NB4 (cell line): ENCODE results near the gene CTBP2.

ENCODE experiments used
- DNase-seq: peaks from one replicate; pipeline ENCODE4 v3.0.0; 2010; ENCODE audit warnings: low read depth
- H3K4me3 ChIP-seq: one replicate; pipeline ENCODE4 v1.5.1; 2011; ENCODE audit warnings: mild to moderate bottlenecking, low read depth, low read length, moderate library complexity
- MYC ChIP-seq: IDR thresholded peaks from 2 replicates; pipeline ENCODE4 v1.6.1; 2011; ENCODE audit warnings: low read depth, low read length
- POLR2A ChIP-seq: IDR thresholded peaks from 2 replicates; pipeline ENCODE4 v1.6.1; 2011; ENCODE audit warnings: mild to moderate bottlenecking; ENCODE audit not compliant: insufficient read length; ENCODE audit errors: extremely low read depth
- TF ChIP-seq, protein P1 (sequence below): IDR thresholded peaks from one replicate; pipeline ENCODE4 v1.5.1; 2012; ENCODE audit warnings: low read depth, low read length
- TF ChIP-seq, protein P2 (sequence below): IDR thresholded peaks from 2 replicates; pipeline ENCODE4 v1.6.1; 2011; ENCODE audit warnings: low read depth, low read length

Gene CTBP2

DNA sequence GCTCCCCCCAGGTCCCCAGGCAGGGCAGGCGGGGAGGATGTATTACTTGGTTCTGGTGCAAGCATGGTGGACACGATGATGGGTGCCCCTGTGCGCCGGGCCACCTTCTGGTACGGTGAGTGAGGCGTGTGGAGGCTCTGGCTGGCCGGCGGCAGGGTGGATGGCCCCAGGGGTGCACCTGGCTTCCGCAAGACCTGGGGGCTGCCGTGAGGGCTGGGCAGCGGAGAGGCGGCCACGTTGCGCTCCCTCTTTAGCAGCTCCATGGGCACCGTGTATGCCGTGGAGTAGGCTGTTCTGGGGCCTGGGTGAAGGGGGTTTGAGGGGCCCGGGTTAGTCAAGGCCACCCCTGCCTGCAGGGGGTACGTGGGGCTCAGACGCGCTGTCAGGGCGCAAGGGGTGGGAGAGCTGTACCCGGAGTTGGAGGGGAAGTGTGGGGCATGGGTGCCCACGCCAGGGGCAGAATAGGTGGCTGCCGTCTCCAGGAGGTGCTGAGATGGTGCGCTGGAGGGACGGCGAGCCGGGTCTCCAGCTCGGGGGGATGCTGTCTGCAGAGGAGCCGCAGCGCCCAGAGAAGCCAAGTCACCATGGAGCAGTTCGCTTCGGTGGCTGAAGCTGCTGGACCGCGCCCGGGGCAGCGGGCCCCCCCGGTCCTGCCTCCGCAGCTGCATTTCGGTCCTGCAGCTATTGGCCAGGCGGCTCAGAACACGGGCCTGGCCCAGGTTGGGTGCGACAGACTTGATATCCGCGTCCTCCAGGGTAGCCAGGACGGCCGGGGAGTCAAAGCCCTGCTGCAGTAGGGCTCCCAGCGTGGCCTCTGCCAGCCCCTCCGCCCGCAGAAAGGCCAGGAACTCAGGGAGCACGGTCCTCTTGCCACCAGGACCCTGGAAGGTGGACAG lies 134.1 kb downstream of the CTBP2 start:
- H3K4me3 ChIP-seq = no peak overlapping the region
- DNase-seq = no peak
- TF ChIP-seq, protein P1, sequence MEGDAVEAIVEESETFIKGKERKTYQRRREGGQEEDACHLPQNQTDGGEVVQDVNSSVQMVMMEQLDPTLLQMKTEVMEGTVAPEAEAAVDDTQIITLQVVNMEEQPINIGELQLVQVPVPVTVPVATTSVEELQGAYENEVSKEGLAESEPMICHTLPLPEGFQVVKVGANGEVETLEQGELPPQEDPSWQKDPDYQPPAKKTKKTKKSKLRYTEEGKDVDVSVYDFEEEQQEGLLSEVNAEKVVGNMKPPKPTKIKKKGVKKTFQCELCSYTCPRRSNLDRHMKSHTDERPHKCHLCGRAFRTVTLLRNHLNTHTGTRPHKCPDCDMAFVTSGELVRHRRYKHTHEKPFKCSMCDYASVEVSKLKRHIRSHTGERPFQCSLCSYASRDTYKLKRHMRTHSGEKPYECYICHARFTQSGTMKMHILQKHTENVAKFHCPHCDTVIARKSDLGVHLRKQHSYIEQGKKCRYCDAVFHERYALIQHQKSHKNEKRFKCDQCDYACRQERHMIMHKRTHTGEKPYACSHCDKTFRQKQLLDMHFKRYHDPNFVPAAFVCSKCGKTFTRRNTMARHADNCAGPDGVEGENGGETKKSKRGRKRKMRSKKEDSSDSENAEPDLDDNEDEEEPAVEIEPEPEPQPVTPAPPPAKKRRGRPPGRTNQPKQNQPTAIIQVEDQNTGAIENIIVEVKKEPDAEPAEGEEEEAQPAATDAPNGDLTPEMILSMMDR = no peak
- TF ChIP-seq MYC (no peak), POLR2A (no peak)
- TF ChIP-seq, protein P2, sequence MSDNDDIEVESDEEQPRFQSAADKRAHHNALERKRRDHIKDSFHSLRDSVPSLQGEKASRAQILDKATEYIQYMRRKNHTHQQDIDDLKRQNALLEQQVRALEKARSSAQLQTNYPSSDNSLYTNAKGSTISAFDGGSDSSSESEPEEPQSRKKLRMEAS = no peak

DNA sequence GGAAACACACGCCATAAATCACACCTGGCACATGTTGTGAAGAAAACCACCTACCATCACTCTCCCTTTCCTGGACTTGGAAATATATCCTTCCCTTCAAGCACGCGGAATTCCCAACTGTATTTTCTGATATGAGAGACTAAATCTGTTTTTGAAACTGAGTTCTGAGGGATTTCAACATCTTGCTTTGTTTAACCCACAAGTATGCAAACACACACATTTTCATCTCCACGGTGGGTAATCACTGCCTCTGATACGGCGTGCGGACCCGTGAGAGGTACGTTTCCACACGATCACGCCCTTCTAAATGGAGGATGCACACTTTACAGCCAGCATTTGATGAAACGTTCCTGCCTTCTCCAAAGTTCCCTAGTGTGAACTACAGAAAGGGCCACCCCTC lies 135.0 kb downstream of the CTBP2 start:
- H3K4me3 ChIP-seq = no peak overlapping the region
- TF ChIP-seq MYC (no peak), POLR2A (no peak)
- TF ChIP-seq, protein P1 = no peak
- TF ChIP-seq, protein P2 = no peak
- no peak for DNase-seq

DNA sequence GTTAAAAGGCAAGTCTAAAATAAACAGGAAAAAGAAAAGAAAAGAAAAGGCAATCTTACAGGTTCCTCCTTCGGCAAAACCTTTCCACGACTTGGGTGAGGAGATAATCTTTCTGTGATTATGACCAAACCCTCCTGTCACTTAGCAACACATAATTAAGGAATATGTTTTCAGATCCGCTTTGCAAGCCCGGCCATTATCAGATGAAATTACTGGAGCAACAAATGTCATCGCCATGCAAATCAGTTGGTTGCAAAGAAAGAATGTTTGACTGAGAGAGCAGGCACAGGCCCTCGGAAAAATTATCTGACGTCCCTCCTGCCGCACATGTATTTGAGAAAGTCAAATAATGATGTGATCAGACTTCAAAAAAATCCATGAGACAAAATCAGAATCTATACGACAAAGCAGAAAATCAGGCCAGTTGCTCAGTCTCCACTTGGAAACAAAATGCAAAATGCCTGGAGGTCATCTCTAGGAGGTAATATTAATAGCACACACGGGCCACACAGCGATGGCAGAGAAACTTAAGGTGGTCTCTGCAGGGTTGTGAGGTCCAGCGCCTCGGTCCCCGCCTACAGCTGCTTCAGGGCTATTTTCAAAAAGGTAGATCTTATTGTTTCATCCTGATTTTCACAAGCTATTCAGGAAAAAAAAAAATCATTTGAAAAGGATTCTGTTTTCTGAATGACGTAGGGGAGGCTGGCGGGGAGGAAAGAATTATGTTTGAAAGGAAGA lies 135.7 kb downstream of the CTBP2 start:
- DNase-seq = no peak
- TF ChIP-seq POLR2A = no peak
- TF ChIP-seq, protein P2 = no peak
- TF ChIP-seq, protein P1 = no peak
- H3K4me3 ChIP-seq = no peak overlapping the region

DNA sequence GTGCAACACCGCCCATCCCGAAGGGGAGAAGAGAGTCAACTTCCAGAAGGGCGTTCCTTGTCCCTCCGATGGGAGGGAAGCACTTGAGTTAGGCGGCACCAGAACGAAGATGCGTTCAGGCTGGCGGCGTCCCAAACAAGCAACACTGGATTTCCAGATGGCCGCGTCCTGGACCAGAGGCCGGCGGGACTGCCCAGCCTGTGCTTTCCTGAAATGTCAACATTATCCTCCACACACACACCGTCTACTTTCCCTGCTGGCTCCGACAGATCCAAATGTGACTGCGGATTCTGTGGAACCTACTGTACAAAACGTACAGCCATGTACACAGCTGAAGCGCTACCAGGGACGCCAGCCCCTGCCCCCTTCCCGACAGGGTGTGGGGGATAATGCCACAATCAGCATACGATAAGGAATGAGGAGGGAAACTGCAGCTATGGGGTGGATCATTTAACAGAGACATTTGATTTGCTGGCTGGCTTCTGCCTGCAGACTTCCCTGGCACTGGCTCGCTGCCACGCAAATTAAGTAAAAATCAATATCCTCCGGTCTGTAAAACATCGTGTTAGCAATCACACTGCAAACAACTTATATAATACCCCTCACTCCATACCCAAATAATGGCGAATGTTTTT lies 136.4 kb downstream of the CTBP2 start:
- no peak for DNase-seq
- no peak overlapping the region for H3K4me3 ChIP-seq
- TF ChIP-seq, protein P2 = no peak
- TF ChIP-seq, protein P1 = no peak
- TF ChIP-seq POLR2A (no peak), MYC (no peak)

DNA sequence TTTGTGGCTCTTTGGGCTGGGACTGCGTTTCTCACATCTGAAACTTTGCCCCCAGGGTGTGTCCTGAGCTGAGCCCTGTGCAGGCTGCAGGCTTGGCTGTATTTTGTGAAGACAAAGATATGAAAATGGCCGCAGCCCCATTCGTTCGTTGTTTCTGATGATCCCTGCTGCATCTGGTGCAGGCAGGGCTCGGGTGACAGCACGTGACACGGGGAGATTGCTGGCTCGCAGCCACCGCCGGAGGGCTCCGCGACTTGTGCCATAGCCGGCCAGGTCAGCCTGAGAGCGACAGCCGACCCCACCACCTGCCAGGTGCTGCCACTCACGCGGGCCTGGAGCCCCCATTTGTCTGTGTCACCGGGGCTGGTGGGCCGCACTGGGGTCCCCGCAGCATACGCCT lies 137.1 kb downstream of the CTBP2 start:
- DNase-seq = no peak
- H3K4me3 ChIP-seq = no peak overlapping the region
- TF ChIP-seq, protein P2 = no peak
- TF ChIP-seq, protein P1 = no peak
- TF ChIP-seq MYC (no peak), POLR2A (no peak)
